Stomach (tissue), 9 donors: Measurements from ENCODE around the gene RACGAP1. TPM values are rescaled to one million over a fixed set of nuclear protein-coding genes. Genes with fewer than 3 reads are reported as not detected.

Source experiments
- DNase-seq, 2 donors: peaks; one replicate each; pipeline versions ENCODE4 v3.0.0 to v3.0.0-alpha.2; 2013 to 2019
- H3K27ac ChIP-seq, 5 donors: fragments of 200-600 bp in 4 of 5; sonication (generic) in 4 of 5; one replicate each; pipeline ENCODE4 v1.5.1; 2013 to 2019; ENCODE audit warnings: mild to moderate bottlenecking in 1 of 5, moderate library complexity in 1 of 5
- H3K27me3 ChIP-seq, 3 donors: fragments of 200-600 bp; sonication (generic); one replicate each; pipeline ENCODE4 v1.5.1; 2017 to 2019; ENCODE audit warnings: mixed run types in 1 of 3
- H3K36me3 ChIP-seq, 4 donors: fragments of 200-600 bp; sonication (generic); 1 replicate in 3 of 4; 2 replicates in 1 of 4; pipeline ENCODE4 v1.5.1; 2016 to 2019
- H3K4me1 ChIP-seq, 4 donors: fragments of 200-600 bp; sonication (generic); one replicate each; pipeline ENCODE4 v1.5.1; 2016 to 2019
- H3K4me3 ChIP-seq, 4 donors: fragments of 200-600 bp; sonication (generic) in 3 of 4; one replicate each; pipeline ENCODE4 v1.5.1; 2016 to 2019; ENCODE audit warnings: mild to moderate bottlenecking in 1 of 4
- H3K9me3 ChIP-seq, 4 donors: fragments of 200-600 bp; sonication (generic); one replicate each; pipeline ENCODE4 v1.5.1; 2016 to 2019
- EP300 ChIP-seq: sonication (generic); formaldehyde crosslinking; IDR thresholded peaks from one replicate; pipeline ENCODE4 v1.6.1; 2017; ENCODE audit warnings: antibody characterized with exemption
- POLR2A ChIP-seq, 4 donors: fragments of 450-650 bp; IDR thresholded peaks; one replicate each; pipeline ENCODE4 v1.6.1; 2016; ENCODE audit warnings: antibody characterized with exemption in 4 of 4, control low read depth in 2 of 4, mild to moderate bottlenecking in 1 of 4, moderate library complexity in 1 of 4
- POLR2AphosphoS5 ChIP-seq, 3 donors: sonication (generic); formaldehyde crosslinking; IDR thresholded peaks; one replicate each; pipeline ENCODE4 v1.6.1; 2016; ENCODE audit warnings: antibody characterized with exemption in 3 of 3
- WGBS, 5 donors: extraction: QIAGEN DNeasy Blood & Tissue Kit in 3 of 5; methylation state at CpG; one replicate each; pipeline versions ENCODE4 v1.1.5 to v1.1.7; 2013 to 2018; 5-methylcytosine and 5-hydroxymethylcytosine counted together
- intact Hi-C: fragments of 100-400 bp; cut with DNase I; formaldehyde crosslinking; loops from one replicate; pipeline ENCODE4 v1.15.1; 2023; ENCODE audit warnings: low total_unique reads
- polyA plus RNA-seq, 3 donors: library from polyadenylated mRNA; stranded (reverse); fragments of 200-250 nt; gene quantifications; one replicate each; pipeline ENCODE4 v1.2.3, GENCODE V29; 2013
- total RNA-seq, 5 donors: library from RNA; depleted of rRNA; stranded (reverse); fragments of >200 nt; gene quantifications; one replicate each; pipeline versions ENCODE4 v1.1.0 to v1.2.3, GENCODE V29; 2014 to 2016
- TF ChIP-seq, protein P1 (sequence below), 7 experiments: fragments of 450-650 bp in 4 of 7; fragments of 200-600 bp in 3 of 7; sonication (generic) in 3 of 7; IDR thresholded peaks; one replicate each; pipeline ENCODE4 v1.5.1; 2016 to 2019; ENCODE audit warnings: antibody characterized with exemption in 7 of 7, control low read depth in 2 of 7, mild to moderate bottlenecking in 1 of 7
- donor health status: healthy with polysubstance abuse.
- donor health status: Bipolar disorder and iron deficiency.
- donor health status: healthy.

RACGAP1 gene
- total and polyA plus RNA-seq, 8 donors: 7.9 to 36.7 (median 12.7) TPM

- 87 to 93% (median 89%) methylated on average over 9 to 15 of the region's 15 CpGs for WGBS, 5 donors
- intact Hi-C loops: loop anchor here (5.0 kb wide), 1 partner anchor 92 kb away; no protein-coding TSS in a partner anchor
- DNase-seq: no peak
- Histone ChIP-seq H3K27ac (no peak overlapping the region), H3K9me3 (no peaks in the 10 kb centered on the region), H3K4me3 (no peak overlapping the region), H3K27me3 (peaks cover 0 to 26% (median 10%) of the 10 kb centered on the region in 3 donors), H3K36me3 (no peaks in the 10 kb centered on the region), H3K4me1 (peaks cover 14 to 37% (median 34%) of the 10 kb centered on the region in 4 donors)
- TF ChIP-seq POLR2AphosphoS5 (IDR thresholded peaks at IDR 0.05): no peak
- TF ChIP-seq POLR2A (IDR thresholded peaks at IDR 0.05): no peak
- no peak for TF ChIP-seq EP300
- TF ChIP-seq, protein P1, sequence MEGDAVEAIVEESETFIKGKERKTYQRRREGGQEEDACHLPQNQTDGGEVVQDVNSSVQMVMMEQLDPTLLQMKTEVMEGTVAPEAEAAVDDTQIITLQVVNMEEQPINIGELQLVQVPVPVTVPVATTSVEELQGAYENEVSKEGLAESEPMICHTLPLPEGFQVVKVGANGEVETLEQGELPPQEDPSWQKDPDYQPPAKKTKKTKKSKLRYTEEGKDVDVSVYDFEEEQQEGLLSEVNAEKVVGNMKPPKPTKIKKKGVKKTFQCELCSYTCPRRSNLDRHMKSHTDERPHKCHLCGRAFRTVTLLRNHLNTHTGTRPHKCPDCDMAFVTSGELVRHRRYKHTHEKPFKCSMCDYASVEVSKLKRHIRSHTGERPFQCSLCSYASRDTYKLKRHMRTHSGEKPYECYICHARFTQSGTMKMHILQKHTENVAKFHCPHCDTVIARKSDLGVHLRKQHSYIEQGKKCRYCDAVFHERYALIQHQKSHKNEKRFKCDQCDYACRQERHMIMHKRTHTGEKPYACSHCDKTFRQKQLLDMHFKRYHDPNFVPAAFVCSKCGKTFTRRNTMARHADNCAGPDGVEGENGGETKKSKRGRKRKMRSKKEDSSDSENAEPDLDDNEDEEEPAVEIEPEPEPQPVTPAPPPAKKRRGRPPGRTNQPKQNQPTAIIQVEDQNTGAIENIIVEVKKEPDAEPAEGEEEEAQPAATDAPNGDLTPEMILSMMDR (IDR thresholded peaks at IDR 0.05): no peak
Observed at GRCh38 chr12:50058743-50059312, 33.5 kb upstream of the RACGAP1 start.

GRCh38 chr12:50057896-50058670, 32.8 kb upstream of the RACGAP1 start:
- peak in 1 of 2 donors; percentile 59 for DNase-seq
- peak overlapping the region in 4 of 5 donors; percentile 4 to 81 (median 28) for H3K27ac ChIP-seq
- 16 to 34% (median 26%) methylated on average over 13 to 30 of the region's 30 CpGs for WGBS, 5 donors
- H3K27me3 ChIP-seq: peaks cover 0 to 26% (median 10%) of the 10 kb centered on the region in 3 donors
- peak overlapping the region; percentile 61 to 76 (median 66) for H3K4me3 ChIP-seq
- TF ChIP-seq EP300: no peak
- TF ChIP-seq POLR2A (IDR thresholded peaks at IDR 0.05): no peak
- no peak for TF ChIP-seq POLR2AphosphoS5 (IDR thresholded peaks at IDR 0.05)
- TF ChIP-seq, protein P1 (IDR thresholded peaks at IDR 0.05): no peak
- peaks cover 14 to 37% (median 34%) of the 10 kb centered on the region in 4 donors for H3K4me1 ChIP-seq
- H3K9me3 ChIP-seq: no peaks in the 10 kb centered on the region
- intact Hi-C loops: loop anchor here (5.0 kb wide), 1 partner anchor 91 kb away; no protein-coding TSS in a partner anchor
- no peaks in the 10 kb centered on the region for H3K36me3 ChIP-seq

- Histone ChIP-seq H3K4me1 (peaks cover 14 to 37% (median 34%) of the 10 kb centered on the region in 4 donors), H3K4me3 (peak within 1 kb of the TSS; percentile 61 to 76 (median 66)), H3K9me3 (no peaks in the 10 kb centered on the region), H3K27me3 (peaks cover 0 to 26% (median 10%) of the 10 kb centered on the region in 3 donors), H3K27ac (peak within 1 kb of the TSS; percentile 8 to 81 (median 49)), H3K36me3 (no peaks in the 10 kb centered on the region)
- DNase-seq: peak; percentile 65 to 90
- TF ChIP-seq POLR2A (IDR thresholded peaks at IDR 0.05) (no peak), EP300 (no peak), POLR2AphosphoS5 (IDR thresholded peaks at IDR 0.05) (no peak)
- TF ChIP-seq, protein P1 (IDR thresholded peaks at IDR 0.05): no peak
- 1 to 2% (median 1%) methylated on average over 23 to 88 of the region's 88 CpGs for WGBS, 5 donors
- intact Hi-C loops: loop anchor here (5.0 kb wide), 1 partner anchor 90 kb away; no protein-coding TSS in a partner anchor
Observed at GRCh38 chr12:50057000-50057841, 31.9 kb upstream of the RACGAP1 start, which contains the start of gene ASIC1. TSS of gene ASIC1 (plus strand) at chr12:50057596. CDS start at chr12:50058767, 1,171 bp downstream.

- DNase-seq: no peak
- H3K4me3 ChIP-seq: peak overlapping the region; percentile 61 to 76 (median 66)
- H3K27me3 ChIP-seq: peaks cover 0 to 26% (median 10%) of the 10 kb centered on the region in 3 donors
- no peaks in the 10 kb centered on the region for H3K9me3 ChIP-seq
- TF ChIP-seq, protein P1 (IDR thresholded peaks at IDR 0.05): no peak
- TF ChIP-seq POLR2A (IDR thresholded peaks at IDR 0.05) (no peak), POLR2AphosphoS5 (IDR thresholded peaks at IDR 0.05) (no peak), EP300 (no peak)
- no peaks in the 10 kb centered on the region for H3K36me3 ChIP-seq
- H3K4me1 ChIP-seq: peaks cover 14 to 40% (median 34%) of the 10 kb centered on the region in 4 donors
- H3K27ac ChIP-seq: no peak overlapping the region
- intact Hi-C loops: loop anchor here (5.0 kb wide), 1 partner anchor 89 kb away; no protein-coding TSS in a partner anchor
- 20 to 30% (median 26%) methylated on average over 3 of the region's 3 CpGs for WGBS, 5 donors
Observed at GRCh38 chr12:50056639-50056976, 31.3 kb upstream of the RACGAP1 start.
